Measurements from ENCODE around the gene FOXP1. TPM values are rescaled to one million over a fixed set of nuclear protein-coding genes. Genes with fewer than 3 reads are reported as not detected.

Gene FOXP1
- total and polyA plus RNA-seq, 12 donors, result 7.6 to 42.7 (median 24.3) TPM

DNA sequence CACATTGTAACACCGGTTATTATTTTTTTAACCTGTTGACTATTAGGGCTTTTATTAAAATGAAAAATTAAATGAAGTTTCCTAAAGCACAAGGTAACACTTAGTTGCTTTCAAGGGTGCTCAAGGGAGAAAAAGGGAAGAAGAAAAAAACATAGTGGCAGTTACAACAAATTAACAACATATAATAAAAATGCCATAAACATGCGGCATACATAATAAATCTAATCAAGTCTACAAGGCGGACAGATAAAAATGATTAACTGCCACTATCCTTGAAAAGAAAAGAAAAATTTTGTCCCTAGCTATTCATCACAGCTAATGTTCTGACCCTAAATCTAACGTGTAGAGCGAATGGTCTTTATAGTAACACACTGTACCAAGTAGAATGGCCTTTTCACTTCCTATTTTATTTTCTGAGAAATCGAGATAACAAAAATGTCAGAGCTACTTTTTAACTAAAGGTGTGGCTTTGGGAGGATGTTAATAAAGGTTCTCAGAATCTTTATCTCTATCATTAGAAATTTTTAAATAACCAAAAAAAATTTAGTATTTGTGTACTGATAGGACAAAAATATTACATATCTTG lies 194.9 kb downstream of the FOXP1 start:
- Histone ChIP-seq H3K27ac (no peak overlapping the region), H3K27me3 (no peaks in the 10 kb centered on the region), H3K9me3 (replicated peaks in 1 of 3) (no peaks in the 10 kb centered on the region), H3K4me1 (replicated peaks in 1 of 2) (peaks cover 0 to 20% of the 10 kb centered on the region in 2 donors), H3K4me3 (no peak overlapping the region), H3K36me3 (replicated peaks in 1 of 2) (no peaks in the 10 kb centered on the region)
- WGBS, 4 donors, result 41 to 51% (median 46%) methylated on average over 6 of the region's 6 CpGs
- no peak for DNase-seq
- TF ChIP-seq, protein P1, sequence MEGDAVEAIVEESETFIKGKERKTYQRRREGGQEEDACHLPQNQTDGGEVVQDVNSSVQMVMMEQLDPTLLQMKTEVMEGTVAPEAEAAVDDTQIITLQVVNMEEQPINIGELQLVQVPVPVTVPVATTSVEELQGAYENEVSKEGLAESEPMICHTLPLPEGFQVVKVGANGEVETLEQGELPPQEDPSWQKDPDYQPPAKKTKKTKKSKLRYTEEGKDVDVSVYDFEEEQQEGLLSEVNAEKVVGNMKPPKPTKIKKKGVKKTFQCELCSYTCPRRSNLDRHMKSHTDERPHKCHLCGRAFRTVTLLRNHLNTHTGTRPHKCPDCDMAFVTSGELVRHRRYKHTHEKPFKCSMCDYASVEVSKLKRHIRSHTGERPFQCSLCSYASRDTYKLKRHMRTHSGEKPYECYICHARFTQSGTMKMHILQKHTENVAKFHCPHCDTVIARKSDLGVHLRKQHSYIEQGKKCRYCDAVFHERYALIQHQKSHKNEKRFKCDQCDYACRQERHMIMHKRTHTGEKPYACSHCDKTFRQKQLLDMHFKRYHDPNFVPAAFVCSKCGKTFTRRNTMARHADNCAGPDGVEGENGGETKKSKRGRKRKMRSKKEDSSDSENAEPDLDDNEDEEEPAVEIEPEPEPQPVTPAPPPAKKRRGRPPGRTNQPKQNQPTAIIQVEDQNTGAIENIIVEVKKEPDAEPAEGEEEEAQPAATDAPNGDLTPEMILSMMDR (IDR thresholded peaks at IDR 0.05), result no peak
- TF ChIP-seq POLR2A (IDR thresholded peaks at IDR 0.05), result no peak
- intact Hi-C loops (cut with DNase I), result no loop called here

DNA sequence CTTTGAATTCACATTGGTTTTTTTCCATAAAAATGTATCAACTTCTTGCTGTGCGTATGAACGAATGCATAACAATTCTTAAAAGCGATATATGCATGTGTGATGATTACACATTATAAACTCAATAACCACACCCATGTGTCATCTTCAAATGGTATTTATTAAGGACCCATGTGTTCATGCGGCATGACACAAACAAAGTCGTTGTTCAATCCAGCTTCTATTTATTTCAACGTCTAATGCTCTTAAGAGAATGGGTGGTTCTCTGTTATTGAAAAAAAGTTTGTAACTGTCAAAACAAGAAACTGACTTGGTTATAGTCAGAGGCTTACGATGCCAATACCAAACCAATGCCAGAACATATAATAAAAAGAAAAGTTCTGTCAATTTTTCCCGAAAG lies 195.9 kb downstream of the FOXP1 start:
- H3K4me3 ChIP-seq, result no peak overlapping the region
- no peaks in the 10 kb centered on the region for H3K36me3 ChIP-seq (replicated peaks in 1 of 2)
- DNase-seq, result no peak
- H3K4me1 ChIP-seq (replicated peaks in 1 of 2), result peaks cover 0 to 20% of the 10 kb centered on the region in 2 donors
- H3K27ac ChIP-seq, result no peak overlapping the region
- 85 to 90% (median 89%) methylated on average over 8 of the region's 8 CpGs for WGBS, 4 donors
- TF ChIP-seq POLR2A (IDR thresholded peaks at IDR 0.05), result no peak
- TF ChIP-seq, protein P1 (IDR thresholded peaks at IDR 0.05), result no peak
- no peaks in the 10 kb centered on the region for H3K27me3 ChIP-seq
- no peaks in the 10 kb centered on the region for H3K9me3 ChIP-seq (replicated peaks in 1 of 3)
- intact Hi-C loops (cut with DNase I), result no loop called here

DNA sequence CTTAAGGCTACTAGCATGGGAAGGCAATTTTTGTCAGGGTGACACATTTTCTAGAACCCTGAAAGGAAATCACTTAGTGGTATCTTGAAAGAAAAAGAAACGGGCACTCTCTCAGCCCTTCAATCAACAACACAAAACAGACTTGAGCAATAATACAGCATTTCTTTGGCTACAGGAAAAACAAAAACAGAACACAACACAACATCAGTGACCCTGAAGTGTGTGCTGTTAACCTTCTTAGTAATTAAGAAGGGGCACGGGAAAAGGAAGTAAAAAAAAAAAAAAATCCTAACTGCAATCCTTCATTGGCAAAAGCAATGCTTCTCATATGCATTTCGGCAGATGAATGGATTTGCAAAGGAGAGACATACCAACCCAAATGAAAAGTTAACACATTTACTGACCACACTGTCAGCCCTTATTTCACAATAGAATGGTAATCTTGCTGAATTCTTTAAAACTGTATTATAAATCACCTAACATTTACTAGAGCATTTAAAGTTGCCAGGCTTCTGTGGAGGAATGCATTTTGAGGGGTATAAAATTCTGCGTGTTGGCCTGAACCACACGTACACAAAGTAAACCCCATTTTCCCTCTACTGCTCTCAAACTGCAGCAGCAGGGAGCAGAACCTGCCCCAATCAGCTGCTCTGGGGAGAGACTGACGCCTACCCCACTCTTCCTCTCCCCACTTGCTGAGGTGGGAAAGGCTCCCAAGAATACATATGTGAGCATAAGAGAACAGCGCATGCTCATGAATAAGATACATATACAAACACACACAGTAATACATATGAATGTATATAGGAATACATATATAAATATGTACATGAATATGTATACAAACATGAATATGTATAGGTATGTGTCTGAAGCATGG lies 198.5 kb downstream of the FOXP1 start:
- H3K4me3 ChIP-seq, result no peak overlapping the region
- H3K27me3 ChIP-seq, result no peaks in the 10 kb centered on the region
- H3K9me3 ChIP-seq (replicated peaks in 1 of 3), result no peaks in the 10 kb centered on the region
- H3K36me3 ChIP-seq (replicated peaks in 1 of 2), result no peaks in the 10 kb centered on the region
- TF ChIP-seq, protein P1 (IDR thresholded peaks at IDR 0.05), result no peak
- no peak for TF ChIP-seq POLR2A (IDR thresholded peaks at IDR 0.05)
- no peak overlapping the region for H3K27ac ChIP-seq
- intact Hi-C loops (cut with DNase I), result no loop called here
- 65 to 73% (median 69%) methylated on average over 7 of the region's 7 CpGs for WGBS, 4 donors
- no peak for DNase-seq
- peaks cover 0 to 12% of the 10 kb centered on the region in 2 donors for H3K4me1 ChIP-seq (replicated peaks in 1 of 2)

DNA sequence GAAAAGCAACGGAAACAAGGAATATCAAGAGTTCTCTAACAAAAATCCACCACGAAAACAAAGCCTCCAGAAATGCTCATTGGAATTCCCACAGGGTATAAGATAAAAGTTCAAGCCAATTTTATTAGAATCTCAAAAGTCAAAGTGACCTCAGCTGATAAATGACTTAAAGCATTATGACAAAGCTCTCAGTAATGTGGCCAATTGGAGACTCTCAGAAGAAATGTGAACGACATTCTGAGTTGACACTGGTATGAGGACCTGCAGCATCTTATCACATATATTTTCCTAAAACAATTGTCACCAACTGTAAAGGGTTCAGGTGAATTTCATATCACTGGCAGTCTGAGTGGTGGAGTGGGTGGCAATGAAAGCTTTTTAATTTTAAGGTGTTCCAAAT lies 199.1 kb downstream of the FOXP1 start:
- 40 to 56% (median 51%) methylated on average over 3 of the region's 3 CpGs for WGBS, 4 donors
- Histone ChIP-seq H3K36me3 (replicated peaks in 1 of 2) (no peaks in the 10 kb centered on the region), H3K4me3 (no peak overlapping the region), H3K4me1 (replicated peaks in 1 of 2) (peaks cover 0 to 12% of the 10 kb centered on the region in 2 donors), H3K9me3 (replicated peaks in 1 of 3) (no peaks in the 10 kb centered on the region), H3K27me3 (no peaks in the 10 kb centered on the region), H3K27ac (no peak overlapping the region)
- intact Hi-C loops (cut with DNase I), result no loop called here
- no peak for DNase-seq
- no peak for TF ChIP-seq POLR2A (IDR thresholded peaks at IDR 0.05)
- TF ChIP-seq, protein P1 (IDR thresholded peaks at IDR 0.05), result no peak

Measured in adrenal gland (tissue), 12 donors.